ENCODE measurements around the gene RAB3GAP2.
"Not testable (repeated sequence)": the region's sequence is repeated elsewhere in the genome, so short reads cannot be mapped to it uniquely, and the experiment has no call there.

The RAB3GAP2 gene

GRCh38 chr1:220272047-220272840, at the start of gene RAB3GAP2:
Gene RAB3GAP2, minus strand, starts transcription at chr1:220272453. Its CDS starts 116 bp downstream, at chr1:220272337.
- DNase-seq: peak; percentile 99

- no peak for DNase-seq
Measured at GRCh38 chr1:220321758-220322157, 49.5 kb upstream of the RAB3GAP2 start.

GRCh38 chr1:220320709-220321108, 48.5 kb upstream of the RAB3GAP2 start:
- DNase-seq: no peak

DNA sequence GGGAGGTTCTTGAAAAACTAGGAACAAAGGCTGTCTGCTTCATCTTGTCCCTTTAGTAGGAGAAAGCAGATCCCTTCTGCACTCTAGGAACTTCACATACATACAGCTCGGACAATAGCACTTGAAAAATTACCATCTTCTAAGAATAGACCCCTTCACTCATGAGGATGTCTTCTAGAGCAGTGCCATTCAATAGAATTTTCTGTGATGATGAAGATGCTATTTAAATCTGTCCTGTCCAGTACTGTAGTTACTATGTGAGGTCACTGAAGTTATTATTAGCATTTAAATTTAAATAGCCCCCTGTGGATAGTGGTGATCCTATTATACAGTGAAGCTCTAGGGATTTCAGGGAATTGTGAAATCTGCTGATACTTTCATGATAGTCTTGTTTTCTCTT, 46.4 kb upstream of the RAB3GAP2 start:
- DNase-seq: no peak

GRCh38 chr1:220317161-220317560, 44.9 kb upstream of the RAB3GAP2 start:
- DNase-seq: no peak

- no peak for DNase-seq
Measured at GRCh38 chr1:220316305-220316704, 44.1 kb upstream of the RAB3GAP2 start.

DNA sequence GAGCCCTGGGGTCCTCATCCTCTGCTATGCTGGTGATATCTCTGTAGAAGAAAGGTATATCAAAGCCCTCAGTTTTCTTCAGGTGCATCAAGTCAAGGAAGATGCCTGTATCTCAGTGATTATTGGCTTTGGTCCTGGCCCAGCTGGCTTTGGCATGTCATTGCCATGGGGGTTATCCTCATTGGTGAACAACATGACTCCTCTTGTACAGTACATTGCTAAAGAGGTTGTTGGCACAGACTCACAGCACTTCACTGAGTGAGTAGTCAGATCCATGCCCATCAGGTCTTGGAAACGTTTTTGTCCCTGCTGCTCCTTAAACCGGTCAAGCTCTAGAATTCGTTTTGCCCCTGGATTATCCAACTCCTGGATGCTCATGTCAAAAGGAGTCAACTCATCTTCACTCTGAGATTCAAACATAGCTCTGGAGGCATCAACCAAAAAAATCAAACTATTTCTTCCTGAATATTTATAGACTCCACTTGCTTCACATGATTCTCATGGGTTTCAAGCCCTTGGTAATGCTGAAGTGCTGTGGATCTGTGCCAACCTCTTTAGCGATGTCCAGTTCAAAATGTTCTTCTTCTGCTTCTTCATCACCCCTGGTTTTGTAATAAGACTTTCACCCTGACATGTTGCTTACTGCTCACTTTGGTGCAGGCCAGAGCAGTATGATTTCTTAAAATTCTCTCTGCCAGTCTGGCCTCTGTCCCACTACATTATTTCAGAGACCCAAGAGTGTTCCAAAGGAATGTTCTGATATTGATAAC, 43.0 kb upstream of the RAB3GAP2 start:
- DNase-seq: no peak

- no peak for DNase-seq
Measured at GRCh38 chr1:220313576-220313975, 41.3 kb upstream of the RAB3GAP2 start.

- DNase-seq: not testable (repeated sequence)
Measured at GRCh38 chr1:220310147-220310546, 37.9 kb upstream of the RAB3GAP2 start.

DNA sequence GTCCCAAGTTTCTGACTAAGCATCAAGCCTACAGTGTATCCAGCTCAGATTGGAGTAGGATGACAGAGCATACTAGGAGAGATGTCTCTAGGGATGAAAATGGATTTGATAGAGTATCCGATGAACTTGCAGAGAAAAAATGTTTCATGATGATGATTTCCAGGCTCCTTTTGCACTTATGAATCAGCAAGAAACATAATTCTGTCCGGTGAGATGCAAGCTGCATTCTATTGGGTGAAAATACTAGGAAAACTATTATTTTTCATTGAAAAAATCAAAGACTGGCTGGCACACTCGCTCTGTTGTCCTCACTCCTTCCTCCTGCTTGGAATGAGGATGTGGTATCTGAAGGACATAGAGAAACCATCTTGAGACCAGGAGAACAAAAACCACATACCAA, 35.4 kb upstream of the RAB3GAP2 start:
- no peak for DNase-seq

GRCh38 chr1:220306339-220306738, 34.1 kb upstream of the RAB3GAP2 start:
- no peak for DNase-seq

GRCh38 chr1:220303871-220304270, 31.6 kb upstream of the RAB3GAP2 start:
- DNase-seq: no peak

DNA sequence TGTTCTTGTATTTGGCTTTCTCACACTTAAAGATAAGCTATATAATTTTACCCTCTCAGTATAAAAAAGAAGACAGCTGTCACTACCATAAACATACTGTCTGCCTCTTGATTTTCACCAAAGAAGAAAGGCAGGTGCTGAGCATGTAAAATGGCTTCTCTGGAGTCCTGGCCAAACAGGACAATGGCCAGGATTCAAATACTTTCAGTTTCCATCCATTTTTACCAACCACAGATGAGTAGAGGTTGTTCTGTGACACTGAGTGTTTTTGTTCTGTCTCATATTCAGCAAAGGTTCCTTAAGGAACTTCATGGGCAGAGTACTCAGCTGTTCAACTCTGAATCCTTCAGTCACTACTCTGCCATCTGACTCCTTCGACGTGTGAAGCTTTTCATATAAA, 29.4 kb upstream of the RAB3GAP2 start:
- DNase-seq: no peak

- peak; percentile 13 for DNase-seq
Measured at GRCh38 chr1:220300442-220301121, 28.3 kb upstream of the RAB3GAP2 start.

DNA sequence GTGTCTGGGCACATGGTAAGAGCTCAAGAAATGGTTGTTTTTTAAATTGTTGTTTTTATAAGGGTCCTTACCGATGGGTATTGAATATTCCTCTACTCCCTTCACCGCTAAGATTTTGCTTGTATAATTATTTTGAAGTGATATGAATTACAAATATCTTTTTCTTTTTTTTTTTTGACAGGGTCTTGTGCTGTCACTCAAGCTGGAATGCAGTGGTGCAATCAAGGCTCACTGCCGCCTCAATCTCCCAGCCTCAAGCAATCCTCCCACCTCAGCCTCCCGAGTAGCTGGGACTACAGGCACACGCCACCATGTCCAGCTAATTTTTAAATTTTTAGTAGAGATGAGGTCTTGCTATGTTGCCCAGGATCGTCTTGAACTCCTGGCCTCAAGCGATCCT, 27.1 kb upstream of the RAB3GAP2 start:
- no peak for DNase-seq

DNA sequence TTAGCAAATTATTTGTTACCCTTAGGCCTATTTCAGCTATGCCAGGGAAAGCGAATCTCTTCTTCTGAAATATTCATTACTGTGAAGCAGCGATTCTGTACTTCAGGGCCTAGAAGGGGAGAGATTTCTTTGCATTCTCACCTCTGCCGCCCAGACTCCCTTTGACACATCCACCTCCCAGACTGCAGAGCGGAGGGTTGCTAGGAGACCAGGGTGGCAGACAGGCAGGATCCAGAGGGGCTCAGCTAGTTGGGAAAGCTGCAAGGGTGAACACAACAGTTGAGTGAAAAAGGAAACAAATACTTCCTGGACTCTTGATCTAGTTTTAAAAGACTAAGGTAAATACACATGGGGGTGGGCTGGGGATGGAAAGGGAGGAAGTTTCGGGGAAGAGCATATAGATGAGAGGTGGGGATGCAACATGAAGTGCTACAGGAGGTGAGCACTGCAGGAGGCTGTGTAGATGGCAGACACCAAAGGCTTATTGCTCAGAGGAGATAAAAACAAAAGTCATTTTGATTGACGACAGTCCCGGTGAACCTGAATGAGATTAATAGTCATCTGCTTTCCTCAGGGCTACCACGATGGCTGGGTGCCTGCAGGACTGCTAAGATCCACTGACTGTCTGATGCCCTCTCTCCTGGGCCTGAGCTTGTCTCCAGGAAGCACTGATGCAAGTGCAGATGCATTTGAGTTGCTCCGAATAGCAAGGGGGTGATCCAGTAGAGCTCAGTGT, 26.4 kb upstream of the RAB3GAP2 start:
- no peak for DNase-seq

DNA sequence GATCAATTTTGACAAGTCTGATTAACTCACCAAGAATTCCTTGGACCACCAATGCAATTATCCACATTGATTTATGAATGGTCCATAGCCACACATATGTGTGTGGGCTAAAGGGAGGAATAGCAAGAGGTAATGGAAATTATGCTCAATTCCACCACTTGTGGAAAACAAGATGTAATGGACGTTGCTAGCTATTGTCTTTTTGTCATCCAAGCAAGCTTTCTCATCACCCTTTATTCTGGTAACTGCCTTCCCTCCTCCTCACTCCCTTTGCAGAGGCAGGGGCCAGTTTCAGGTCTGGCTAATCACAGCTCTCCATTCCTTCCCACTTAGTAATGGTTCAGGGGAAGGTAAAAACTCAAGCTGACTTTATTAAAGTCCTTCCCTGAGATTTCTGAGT, 24.7 kb upstream of the RAB3GAP2 start:
- DNase-seq: no peak

GRCh38 chr1:220294846-220295301, 22.6 kb upstream of the RAB3GAP2 start:
- DNase-seq: no peak

DNA sequence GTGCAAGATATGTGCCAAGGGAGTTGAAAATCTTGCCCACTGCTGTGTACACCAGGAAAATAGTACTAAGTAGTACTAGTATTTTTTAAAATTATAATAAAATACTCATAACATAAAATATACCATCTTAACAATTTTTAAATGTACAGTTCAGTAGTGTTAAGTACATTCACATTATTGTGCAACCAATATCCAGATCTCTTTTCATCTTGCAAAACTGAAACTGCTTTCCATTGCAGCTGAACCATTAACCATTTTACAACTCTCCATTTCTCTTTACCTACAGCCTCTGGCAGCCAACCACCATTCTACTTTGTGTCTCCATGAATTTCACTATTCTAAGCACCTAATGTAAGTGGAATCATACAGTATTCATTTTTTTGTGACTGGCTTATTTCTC, 19.3 kb upstream of the RAB3GAP2 start:
- no peak for DNase-seq

GRCh38 chr1:220290140-220290761, 18.0 kb upstream of the RAB3GAP2 start:
- no peak for DNase-seq

DNA sequence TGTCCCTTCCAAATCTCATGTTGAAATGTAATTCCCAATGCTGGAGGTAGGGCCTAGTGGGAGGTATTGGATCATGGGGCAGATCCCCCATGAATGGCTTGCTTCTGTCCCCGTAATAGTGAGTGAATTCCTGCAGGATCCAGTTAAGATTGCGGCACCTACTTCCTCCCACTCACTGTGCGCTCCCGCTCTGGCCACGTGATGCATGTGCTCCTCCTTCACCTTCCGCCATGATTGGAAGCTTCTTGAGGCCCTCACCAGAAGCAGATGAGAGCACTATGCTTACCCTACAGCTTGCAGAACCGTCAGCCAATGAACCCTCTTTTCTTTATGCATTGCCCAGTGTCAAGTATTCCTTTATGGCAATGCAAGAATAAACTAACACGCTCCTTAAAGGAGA, 14.9 kb upstream of the RAB3GAP2 start:
- no peak for DNase-seq

- DNase-seq: no peak
Measured at GRCh38 chr1:220283625-220284024, 11.4 kb upstream of the RAB3GAP2 start.
